NB4 (cell line): ENCODE data around the gene LRIT2.

Experiments used
- CTCF ChIP-seq: IDR thresholded peaks from one replicate; pipeline ENCODE4 v1.5.1; 2012; ENCODE audit warnings: low read depth, low read length
- MYC ChIP-seq: IDR thresholded peaks from 2 replicates; pipeline ENCODE4 v1.6.1; 2011; ENCODE audit warnings: low read depth, low read length
- POLR2A ChIP-seq: IDR thresholded peaks from 2 replicates; pipeline ENCODE4 v1.6.1; 2011; ENCODE audit warnings: mild to moderate bottlenecking; ENCODE audit not compliant: insufficient read length; ENCODE audit errors: extremely low read depth

GRCh38 chr10:84241185-84241790 lies 15.9 kb upstream of the LRIT2 start, which contains the start of gene LRIT1:
- TF ChIP-seq CTCF (no peak), POLR2A (no peak), MYC (no peak)
